H1 (cell line): Measurements from ENCODE around the gene NCKIPSD. TPM values are rescaled to one million over a fixed set of nuclear protein-coding genes. Genes with fewer than 3 reads are reported as not detected.

ENCODE experiments used
- BACH1 ChIP-seq: IDR thresholded peaks from 2 replicates; pipeline ENCODE4 v1.6.1; 2012; ENCODE audit warnings: low read length, improper control_type of control experiment
- CBX5 ChIP-seq: fragments of 300-800, 300-1000 bp; sonication (generic); IDR thresholded peaks from 2 replicates; pipeline ENCODE4 v1.7.1; 2016; ENCODE audit warnings: antibody characterized with exemption, low read length, low read depth
- HDAC2 ChIP-seq, 2 experiments: fragments of 300-600 bp in 1 of 2; sonication (generic) in 1 of 2; IDR thresholded peaks; 2 replicates each; pipeline ENCODE4 v1.6.1; 2011 to 2012; ENCODE audit warnings: low read depth in 2 of 2, low read length in 2 of 2, mild to moderate bottlenecking in 2 of 2, moderate library complexity in 2 of 2, borderline replicate concordance in 1 of 2, inconsistent platforms in 1 of 2
- POLR2AphosphoS5 ChIP-seq: IDR thresholded peaks from 2 replicates; pipeline ENCODE4 v1.6.1; 2011; ENCODE audit warnings: low read depth, low read length
- SP1 ChIP-seq: IDR thresholded peaks from 2 replicates; pipeline ENCODE4 v1.6.1; 2011; ENCODE audit warnings: low read depth, low read length
- polyA plus RNA-seq, 7 experiments: library from polyadenylated mRNA; depleted of rRNA in 3 of 7; stranded (reverse) in 5 of 7; unstranded in 2 of 7; fragments of >200 nt in 5 of 7; fragments of 200-250 nt in 2 of 7; gene quantifications; 1 replicate in 5 of 7; 2 replicates in 1 of 7; 4 replicates in 1 of 7; pipeline versions ENCODE4 v1.2.1 to v1.2.3, GENCODE V29; 2011 to 2013; ENCODE audit warnings: missing spikeins in 2 of 7, mixed read lengths in 2 of 7
- total RNA-seq: library from RNA; stranded (reverse); fragmentation: NEBNext Ultra II Directional; extraction: Animal tissue kit (Norgen Biotek cat#: 25700); gene quantifications from 2 replicates; pipeline ENCODE4 v1.2.1, GENCODE V29; 2021
- TF ChIP-seq, protein P1 (sequence below): IDR thresholded peaks from 2 replicates; pipeline ENCODE4 v1.6.1; 2012; ENCODE audit warnings: inconsistent platforms

Gene NCKIPSD
- total and polyA plus RNA-seq, 2 of the 8 experiments (the other 6 are each of a cell fraction or from before 2014, with no cell fraction given), result 34.7 to 91.8 TPM

DNA sequence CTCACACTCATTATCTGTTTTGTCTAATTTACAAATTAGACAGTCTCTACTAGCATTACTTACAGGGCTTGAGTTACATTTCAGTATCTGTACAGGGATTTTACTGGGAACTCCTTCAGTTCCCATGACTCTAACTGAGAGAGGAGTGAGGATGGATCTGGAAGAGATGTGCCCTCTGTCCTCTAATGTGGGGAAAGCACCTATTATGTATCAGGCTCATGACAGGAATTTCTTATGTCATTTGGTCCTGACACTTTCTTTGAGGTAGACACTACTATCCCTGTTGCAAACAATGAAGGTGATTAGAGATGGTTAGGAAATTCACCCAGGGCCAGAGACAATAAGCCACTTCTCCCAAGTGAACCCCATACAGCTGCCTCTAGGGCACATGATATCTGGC lies 10.9 kb upstream of the NCKIPSD start (continued):
- TF ChIP-seq SP1, result no peak
- TF ChIP-seq POLR2AphosphoS5, result no peak
- TF ChIP-seq HDAC2 (IDR thresholded peaks at IDR 0.05; ENCODE audit: borderline replicate concordance in 1 of 2, low read depth in 2 of 2, low read length in 2 of 2), result no peak
- TF ChIP-seq CBX5, result no peak
- TF ChIP-seq BACH1, result no peak
- TF ChIP-seq, protein P1, sequence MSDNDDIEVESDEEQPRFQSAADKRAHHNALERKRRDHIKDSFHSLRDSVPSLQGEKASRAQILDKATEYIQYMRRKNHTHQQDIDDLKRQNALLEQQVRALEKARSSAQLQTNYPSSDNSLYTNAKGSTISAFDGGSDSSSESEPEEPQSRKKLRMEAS, result no peak
